Neural progenitor cell (in vitro differentiated cells): Measurements from ENCODE around the gene SIT1.

ENCODE experiments used
- CTCF ChIP-seq: fragments of 200-600 bp; sonication (generic); IDR thresholded peaks from 2 replicates; pipeline ENCODE4 v1.5.1; 2017; ENCODE audit warnings: antibody characterized with exemption, mild to moderate bottlenecking
- EZH2 ChIP-seq: fragments of 200-600 bp; sonication (generic); IDR thresholded peaks from 2 replicates; pipeline ENCODE4 v1.6.1; 2017; ENCODE audit warnings: antibody characterized with exemption, mild to moderate bottlenecking, moderate library complexity
- EZH2phosphoT487 ChIP-seq: fragments of 200-600 bp; sonication (generic); IDR thresholded peaks from 2 replicates; pipeline ENCODE4 v1.6.1; 2017; ENCODE audit warnings: antibody characterized with exemption

DNA sequence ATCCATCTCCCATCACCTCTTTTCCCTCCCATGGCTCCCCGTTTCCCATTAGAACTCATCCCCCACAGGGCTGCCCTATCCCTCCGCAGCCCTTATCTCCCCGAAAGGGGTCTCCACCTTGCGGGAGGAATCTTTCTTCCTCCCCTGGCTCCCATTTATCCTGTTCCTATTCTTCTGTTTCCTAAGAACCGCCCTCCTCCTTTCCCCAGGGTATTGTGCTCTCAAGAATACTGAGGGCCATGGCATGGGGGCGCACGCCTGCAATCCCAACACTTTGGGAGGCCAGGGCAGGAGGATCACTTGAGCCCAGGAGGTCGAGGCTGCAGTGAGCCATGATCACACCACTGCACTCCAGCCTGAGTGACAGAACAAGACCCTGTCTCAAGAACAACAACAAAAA is 33.2 kb downstream of the SIT1 start:
- TF ChIP-seq CTCF (no peak), EZH2 (no peak), EZH2phosphoT487 (no peak)
